Activated T-cell treated with anti-CD3 and anti-CD28 coated beads, Interleukin-2, amount 50 U/mL, for 4 hours (primary cell): ENCODE results near the gene STXBP5. TPM values are rescaled to one million over a fixed set of nuclear protein-coding genes. Genes with fewer than 3 reads are reported as not detected.

Experiments used
- ATAC-seq, 2 donors: fragments of 200-7000 bp; cut with Tn5 transposase; one replicate each; pipeline ENCODE4 v1.10.0; 2021
- DNase-seq: peaks from one replicate; pipeline ENCODE4 v3.0.0-alpha.2; 2020
- H3K27me3 Mint-ChIP-seq: one replicate; pipeline ENCODE4 v1.8.0; 2021; ENCODE audit warnings: low read depth, mixed read lengths
- H3K36me3 Mint-ChIP-seq: one replicate; pipeline ENCODE4 v1.8.0; 2022; ENCODE audit warnings: mixed read lengths; ENCODE audit not compliant: insufficient read depth
- H3K4me1 Mint-ChIP-seq: one replicate; pipeline ENCODE4 v1.8.0; 2021; ENCODE audit warnings: low read depth, mixed read lengths
- H3K4me3 Mint-ChIP-seq: one replicate; pipeline ENCODE4 v1.8.0; 2021; ENCODE audit warnings: mild to moderate bottlenecking, moderate library complexity, mixed read lengths
- H3K9me3 Mint-ChIP-seq: one replicate; pipeline ENCODE4 v1.8.0; 2021; ENCODE audit warnings: mixed read lengths
- total RNA-seq, 3 donors: library from RNA; stranded (reverse); gene quantifications; one replicate each; pipeline ENCODE4 v1.2.1, GENCODE V29; 2021

STXBP5 gene
- total RNA-seq, 3 donors from 2014 or later = 18.4 to 19.7 (median 19.4) TPM

- no peak for ATAC-seq
- Mint-ChIP-seq H3K4me3 (no peak overlapping the region), H3K36me3 (peaks cover 2% of the 10 kb centered on the region), H3K27me3 (no peaks in the 10 kb centered on the region), H3K4me1 (peaks cover 30% of the 10 kb centered on the region), H3K9me3 (no peaks in the 10 kb centered on the region)
- DNase-seq = no peak
Observed at GRCh38 chr6:147211349-147211748, 7.1 kb downstream of the STXBP5 start.

GRCh38 chr6:147211831-147212230 is 7.6 kb downstream of the STXBP5 start:
- H3K27me3 Mint-ChIP-seq = no peaks in the 10 kb centered on the region
- H3K4me3 Mint-ChIP-seq = no peak overlapping the region
- DNase-seq (no peak), ATAC-seq (no peak)
- no peaks in the 10 kb centered on the region for H3K9me3 Mint-ChIP-seq
- peaks cover 2% of the 10 kb centered on the region for H3K36me3 Mint-ChIP-seq
- peaks cover 28% of the 10 kb centered on the region for H3K4me1 Mint-ChIP-seq

- no peak overlapping the region for H3K4me3 Mint-ChIP-seq
Observed at GRCh38 chr6:147212622-147213021, 8.4 kb downstream of the STXBP5 start.

DNA sequence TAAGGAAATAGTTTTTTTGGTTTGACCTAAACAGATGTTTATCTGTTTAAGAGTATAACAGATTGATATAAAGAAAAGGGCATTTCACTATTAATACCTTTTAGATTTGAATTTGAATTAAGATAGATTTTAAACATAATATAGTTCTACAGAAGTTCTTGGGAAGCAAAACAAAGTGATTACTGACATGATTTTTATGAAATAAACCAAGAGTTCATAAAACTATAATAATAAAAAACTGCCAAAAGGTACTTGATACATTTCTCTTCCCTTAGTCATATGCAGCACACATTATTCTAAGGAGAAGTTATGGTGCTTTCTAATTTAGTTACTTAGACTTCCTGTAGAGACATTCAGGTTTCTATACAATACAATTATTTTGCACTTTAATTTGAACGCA is 9.6 kb downstream of the STXBP5 start:
- peaks cover 14% of the 10 kb centered on the region for H3K4me1 Mint-ChIP-seq
- no peak overlapping the region for H3K4me3 Mint-ChIP-seq
- DNase-seq (no peak), ATAC-seq (no peak)
- H3K36me3 Mint-ChIP-seq = peaks cover 5% of the 10 kb centered on the region
- no peaks in the 10 kb centered on the region for H3K9me3 Mint-ChIP-seq
- no peaks in the 10 kb centered on the region for H3K27me3 Mint-ChIP-seq

More at GRCh38 chr6:147212622-147213021, 8.4 kb downstream of the STXBP5 start:
- peaks cover 21% of the 10 kb centered on the region for H3K4me1 Mint-ChIP-seq
- no peak for DNase-seq
- H3K36me3 Mint-ChIP-seq = peaks cover 2% of the 10 kb centered on the region
- ATAC-seq = no peak
- no peaks in the 10 kb centered on the region for H3K9me3 Mint-ChIP-seq
- no peaks in the 10 kb centered on the region for H3K27me3 Mint-ChIP-seq

- H3K36me3 Mint-ChIP-seq = peaks cover 6% of the 10 kb centered on the region
- no peak for DNase-seq
- no peaks in the 10 kb centered on the region for H3K9me3 Mint-ChIP-seq
- ATAC-seq = no peak
- peaks cover 16% of the 10 kb centered on the region for H3K4me1 Mint-ChIP-seq
- H3K27me3 Mint-ChIP-seq = no peaks in the 10 kb centered on the region
- no peak overlapping the region for H3K4me3 Mint-ChIP-seq
Observed at GRCh38 chr6:147214248-147215227, 10.3 kb downstream of the STXBP5 start.

- DNase-seq (no peak), ATAC-seq (no peak)
- H3K9me3 Mint-ChIP-seq = no peaks in the 10 kb centered on the region
- no peaks in the 10 kb centered on the region for H3K27me3 Mint-ChIP-seq
- peaks cover 14% of the 10 kb centered on the region for H3K36me3 Mint-ChIP-seq
- H3K4me3 Mint-ChIP-seq = no peak overlapping the region
- H3K4me1 Mint-ChIP-seq = peaks cover 29% of the 10 kb centered on the region
Observed at GRCh38 chr6:147216915-147217314, 12.7 kb downstream of the STXBP5 start.

DNA sequence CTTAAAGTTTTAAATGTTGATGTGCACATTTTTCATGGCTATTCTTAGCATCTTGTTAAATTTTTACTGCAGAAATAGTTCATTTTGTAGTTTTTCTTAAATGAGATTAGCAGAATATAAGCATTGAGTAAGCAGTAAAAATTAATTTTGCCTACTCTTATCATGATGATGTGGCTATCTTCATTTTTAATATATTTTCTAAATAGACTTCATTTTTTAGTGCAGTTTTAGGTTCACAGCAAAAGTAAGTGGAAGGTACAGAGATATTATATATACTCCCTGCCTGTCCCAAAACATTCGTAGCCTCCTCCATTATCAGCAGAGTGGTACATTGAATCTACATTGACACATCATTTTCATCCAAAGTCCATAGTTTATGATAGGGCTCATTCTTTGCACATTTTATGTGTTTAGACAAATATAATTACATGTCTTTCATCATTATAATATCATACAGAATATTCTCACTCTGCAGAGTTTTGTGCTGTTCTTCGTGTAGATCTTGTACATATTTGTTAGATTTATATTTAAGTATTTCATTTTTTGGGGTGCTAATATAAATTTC is 13.7 kb downstream of the STXBP5 start:
- no peaks in the 10 kb centered on the region for H3K27me3 Mint-ChIP-seq
- H3K36me3 Mint-ChIP-seq = peaks cover 20% of the 10 kb centered on the region
- no peak overlapping the region for H3K4me3 Mint-ChIP-seq
- ATAC-seq (no peak), DNase-seq (no peak)
- no peaks in the 10 kb centered on the region for H3K9me3 Mint-ChIP-seq
- H3K4me1 Mint-ChIP-seq = peaks cover 36% of the 10 kb centered on the region

DNA sequence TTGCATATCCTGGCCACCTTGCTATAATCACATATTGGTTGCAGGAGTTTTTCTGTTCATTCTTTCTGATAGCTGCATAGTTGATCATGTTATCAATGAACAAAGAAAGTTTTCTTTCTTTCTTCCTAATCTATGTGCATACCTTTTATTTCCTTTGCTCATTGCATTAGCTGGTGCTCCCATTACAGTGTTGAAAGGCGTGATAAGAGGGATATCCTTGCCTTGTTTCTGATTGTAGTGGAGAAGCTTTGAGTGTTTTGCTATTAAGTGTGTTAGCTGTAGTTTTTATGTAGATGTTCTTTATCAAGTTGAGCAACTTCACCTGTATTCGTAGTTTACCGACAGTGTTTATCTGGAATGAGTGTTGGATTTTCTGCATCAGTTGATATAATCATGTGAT is 14.6 kb downstream of the STXBP5 start:
- Mint-ChIP-seq H3K27me3 (no peaks in the 10 kb centered on the region), H3K36me3 (peaks cover 27% of the 10 kb centered on the region), H3K4me1 (peaks cover 38% of the 10 kb centered on the region)

DNA sequence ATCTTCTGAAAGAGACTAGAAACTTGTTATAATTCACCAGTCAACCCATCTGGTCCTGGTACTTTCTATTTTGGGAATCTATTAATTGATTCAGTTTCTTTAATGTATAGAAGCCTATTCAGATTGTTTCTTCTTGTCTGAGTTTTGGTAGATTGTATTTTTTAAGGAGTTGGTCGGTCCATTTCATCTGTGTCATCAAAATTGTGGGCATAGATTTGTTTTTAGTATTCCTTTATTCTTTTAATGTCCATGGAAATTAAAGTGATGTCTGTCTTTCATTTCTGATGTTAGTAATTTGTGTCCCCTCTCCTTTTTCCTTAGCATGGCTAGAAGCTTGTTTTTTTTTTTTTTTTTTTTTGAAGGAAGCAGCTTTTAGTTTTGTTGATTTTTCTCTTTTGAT is 15.2 kb downstream of the STXBP5 start:
- no peak for DNase-seq
- H3K27me3 Mint-ChIP-seq = no peaks in the 10 kb centered on the region
- no peak overlapping the region for H3K4me3 Mint-ChIP-seq
- peaks cover 28% of the 10 kb centered on the region for H3K36me3 Mint-ChIP-seq
- H3K4me1 Mint-ChIP-seq = peaks cover 38% of the 10 kb centered on the region
- no peaks in the 10 kb centered on the region for H3K9me3 Mint-ChIP-seq
- no peak for ATAC-seq

More for the DNA sequence above, 14.6 kb downstream of the STXBP5 start:
- ATAC-seq (no peak), DNase-seq (no peak)
- no peaks in the 10 kb centered on the region for H3K9me3 Mint-ChIP-seq
- no peak overlapping the region for H3K4me3 Mint-ChIP-seq

GRCh38 chr6:147220345-147220744 is 16.1 kb downstream of the STXBP5 start:
- ATAC-seq (no peak), DNase-seq (no peak)
- Mint-ChIP-seq H3K4me1 (peaks cover 38% of the 10 kb centered on the region), H3K9me3 (no peaks in the 10 kb centered on the region), H3K27me3 (no peaks in the 10 kb centered on the region), H3K4me3 (no peak overlapping the region), H3K36me3 (peaks cover 28% of the 10 kb centered on the region)

- Mint-ChIP-seq H3K27me3 (no peaks in the 10 kb centered on the region), H3K4me3 (no peak overlapping the region), H3K9me3 (no peaks in the 10 kb centered on the region), H3K4me1 (peaks cover 38% of the 10 kb centered on the region), H3K36me3 (peaks cover 28% of the 10 kb centered on the region)
- ATAC-seq = no peak
- no peak for DNase-seq
Observed at GRCh38 chr6:147221739-147222138, 17.5 kb downstream of the STXBP5 start.

GRCh38 chr6:147222160-147222838 is 18.1 kb downstream of the STXBP5 start:
- Mint-ChIP-seq H3K4me1 (peaks cover 41% of the 10 kb centered on the region), H3K27me3 (no peaks in the 10 kb centered on the region), H3K36me3 (peaks cover 28% of the 10 kb centered on the region), H3K9me3 (no peaks in the 10 kb centered on the region), H3K4me3 (no peak overlapping the region)
- ATAC-seq (peak in 1 of 2 donors; percentile 27), DNase-seq (no peak)

DNA sequence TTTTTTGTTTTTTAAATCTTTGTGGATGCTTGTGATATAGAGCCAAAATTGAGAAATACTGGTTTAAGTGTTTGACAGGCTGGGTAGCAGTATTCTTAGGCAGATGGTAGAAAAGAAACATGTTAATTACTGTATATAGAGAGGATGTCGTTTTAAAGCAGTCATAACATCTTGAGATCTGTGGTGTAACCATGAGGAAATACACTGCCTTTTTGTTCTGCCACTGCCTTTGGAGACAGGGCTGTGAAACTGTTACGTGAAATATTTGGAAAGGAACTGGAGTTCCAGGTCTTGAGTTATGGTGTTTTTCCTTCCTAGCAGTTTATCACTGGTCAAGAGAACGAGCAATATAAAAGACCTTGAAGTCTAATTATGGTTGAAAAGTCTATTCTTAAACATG is 19.5 kb downstream of the STXBP5 start:
- Mint-ChIP-seq H3K9me3 (no peaks in the 10 kb centered on the region), H3K4me3 (no peak overlapping the region), H3K27me3 (no peaks in the 10 kb centered on the region), H3K36me3 (peaks cover 26% of the 10 kb centered on the region), H3K4me1 (peaks cover 51% of the 10 kb centered on the region)
- ATAC-seq (no peak), DNase-seq (no peak)

GRCh38 chr6:147226163-147226724 is 22.0 kb downstream of the STXBP5 start:
- Mint-ChIP-seq H3K36me3 (peaks cover 20% of the 10 kb centered on the region), H3K9me3 (no peaks in the 10 kb centered on the region), H3K4me1 (peaks cover 39% of the 10 kb centered on the region), H3K27me3 (no peaks in the 10 kb centered on the region), H3K4me3 (no peak overlapping the region)
- no peak for ATAC-seq
- DNase-seq = no peak
